GM12865 (cell line): Measurements from ENCODE around the gene TESK1.

Source experiments
- DNase-seq: peaks from one replicate; pipeline ENCODE4 v3.0.0; 2010; ENCODE audit warnings: low read depth
- H3K4me3 ChIP-seq: 2 replicates; pipeline ENCODE4 v1.5.1; 2011; ENCODE audit warnings: mild to moderate bottlenecking, low read depth, low read length, control low read depth
- CTCF ChIP-seq: IDR thresholded peaks from 2 replicates; pipeline ENCODE4 v1.5.1; 2011; ENCODE audit warnings: low read length, control low read depth, low read depth, inconsistent platforms; ENCODE audit not compliant: insufficient read depth; ENCODE audit errors: missing control alignments

TESK1 gene

GRCh38 chr9:35616681-35617459 is 11.8 kb downstream of the TESK1 start:
- peak; percentile 81 for DNase-seq
- peak; percentile 25 for TF ChIP-seq CTCF
- H3K4me3 ChIP-seq: peak overlapping the region; percentile 65

GRCh38 chr9:35617548-35617947 is 12.5 kb downstream of the TESK1 start:
- no peak for DNase-seq
- peak overlapping the region; percentile 65 for H3K4me3 ChIP-seq
- no peak for TF ChIP-seq CTCF

- peak within 1 kb of the TSS; percentile 65 for H3K4me3 ChIP-seq
- TF ChIP-seq CTCF: no peak
- DNase-seq: no peak
Measured at GRCh38 chr9:35618325-35618727, 13.3 kb downstream of the TESK1 start, which contains the start of gene CD72. Gene CD72 (minus strand): TSS chr9:35618413. CDS start chr9:35618303, 110 bp downstream.

GRCh38 chr9:35618854-35619799 is 14.1 kb downstream of the TESK1 start:
- DNase-seq: peak; percentile 80
- TF ChIP-seq CTCF: no peak
- peak overlapping the region; percentile 65 for H3K4me3 ChIP-seq

- peak; percentile 64 for DNase-seq
- no peak overlapping the region for H3K4me3 ChIP-seq
- TF ChIP-seq CTCF: no peak
Measured at GRCh38 chr9:35619800-35620158, 14.7 kb downstream of the TESK1 start.

- DNase-seq: no peak
- H3K4me3 ChIP-seq: no peak overlapping the region
- TF ChIP-seq CTCF: no peak
Measured at GRCh38 chr9:35627575-35627974, 22.5 kb downstream of the TESK1 start.
